IMR-90 (cell line): ENCODE results near the gene MSI1.

Experiments
- BHLHE40 ChIP-seq: fragments of 150-350 bp; IDR thresholded peaks from 2 replicates; pipeline ENCODE4 v1.6.1; 2016; ENCODE audit warnings: mild to moderate bottlenecking, low read depth, low read length
- FOS ChIP-seq: fragments of 150-350 bp; IDR thresholded peaks from 2 replicates; pipeline ENCODE4 v1.6.1; 2016; ENCODE audit warnings: low read depth, low read length
- MAZ ChIP-seq: IDR thresholded peaks from 2 replicates; pipeline ENCODE4 v1.6.1; 2012; ENCODE audit warnings: low read depth, mild to moderate bottlenecking, low read length, improper control_type of control experiment, moderate library complexity, borderline replicate concordance
- NFE2L2 ChIP-seq: fragments of 150-350 bp; IDR thresholded peaks from 2 replicates; pipeline ENCODE4 v1.6.1; 2016; ENCODE audit warnings: low read depth, mild to moderate bottlenecking, low read length
- POLR2A ChIP-seq: IDR thresholded peaks from 2 replicates; pipeline ENCODE4 v1.6.1; 2012; ENCODE audit warnings: mild to moderate bottlenecking, low read depth, low read length
- SMC3 ChIP-seq: fragments of 150-350 bp; IDR thresholded peaks from 2 replicates; pipeline ENCODE4 v1.6.1; 2016; ENCODE audit warnings: low read depth, mild to moderate bottlenecking, antibody characterized with exemption, low read length, moderate library complexity
- TF ChIP-seq, protein P1 (sequence below): conservative IDR thresholded peaks from 2 replicates; pipeline ENCODE4 v1.5.1; 2012; ENCODE audit warnings: mild to moderate bottlenecking, low read depth, low read length, improper control_type of control experiment
- TF ChIP-seq, protein P2 (sequence below): fragments of 150-350 bp; IDR thresholded peaks from 2 replicates; pipeline ENCODE4 v1.6.1; 2017; ENCODE audit warnings: mild to moderate bottlenecking, antibody characterized with exemption, low read length, low read depth
- TF ChIP-seq, protein P3 (sequence below): fragments of 150-350 bp; IDR thresholded peaks from 2 replicates; pipeline ENCODE4 v1.6.1; 2016; ENCODE audit warnings: low read depth, mild to moderate bottlenecking, low read length, moderate library complexity, borderline replicate concordance

DNA sequence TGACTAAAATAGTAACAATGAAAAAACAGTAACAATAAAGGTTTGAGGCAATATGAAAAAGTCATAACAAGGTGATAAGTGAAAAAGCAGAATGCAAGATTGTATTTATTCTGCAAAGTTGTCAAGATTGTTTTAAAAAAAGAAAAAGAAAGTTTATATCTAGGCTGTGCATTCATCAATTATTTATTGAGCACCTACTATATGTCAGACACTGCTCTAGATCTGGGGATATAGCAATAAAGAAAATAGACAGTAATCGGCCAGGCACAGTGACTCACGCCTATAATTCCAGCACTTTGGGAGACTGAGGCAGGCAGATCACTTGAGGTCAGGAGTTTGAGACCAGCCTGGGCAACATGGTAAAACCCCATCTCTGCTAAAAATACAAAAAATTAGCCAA is 45.2 kb downstream of the MSI1 start:
- TF ChIP-seq, protein P1, sequence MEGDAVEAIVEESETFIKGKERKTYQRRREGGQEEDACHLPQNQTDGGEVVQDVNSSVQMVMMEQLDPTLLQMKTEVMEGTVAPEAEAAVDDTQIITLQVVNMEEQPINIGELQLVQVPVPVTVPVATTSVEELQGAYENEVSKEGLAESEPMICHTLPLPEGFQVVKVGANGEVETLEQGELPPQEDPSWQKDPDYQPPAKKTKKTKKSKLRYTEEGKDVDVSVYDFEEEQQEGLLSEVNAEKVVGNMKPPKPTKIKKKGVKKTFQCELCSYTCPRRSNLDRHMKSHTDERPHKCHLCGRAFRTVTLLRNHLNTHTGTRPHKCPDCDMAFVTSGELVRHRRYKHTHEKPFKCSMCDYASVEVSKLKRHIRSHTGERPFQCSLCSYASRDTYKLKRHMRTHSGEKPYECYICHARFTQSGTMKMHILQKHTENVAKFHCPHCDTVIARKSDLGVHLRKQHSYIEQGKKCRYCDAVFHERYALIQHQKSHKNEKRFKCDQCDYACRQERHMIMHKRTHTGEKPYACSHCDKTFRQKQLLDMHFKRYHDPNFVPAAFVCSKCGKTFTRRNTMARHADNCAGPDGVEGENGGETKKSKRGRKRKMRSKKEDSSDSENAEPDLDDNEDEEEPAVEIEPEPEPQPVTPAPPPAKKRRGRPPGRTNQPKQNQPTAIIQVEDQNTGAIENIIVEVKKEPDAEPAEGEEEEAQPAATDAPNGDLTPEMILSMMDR, result no peak
- TF ChIP-seq POLR2A (no peak), BHLHE40 (no peak), MAZ (no peak), FOS (no peak), SMC3 (no peak), NFE2L2 (no peak)
- TF ChIP-seq, protein P2, sequence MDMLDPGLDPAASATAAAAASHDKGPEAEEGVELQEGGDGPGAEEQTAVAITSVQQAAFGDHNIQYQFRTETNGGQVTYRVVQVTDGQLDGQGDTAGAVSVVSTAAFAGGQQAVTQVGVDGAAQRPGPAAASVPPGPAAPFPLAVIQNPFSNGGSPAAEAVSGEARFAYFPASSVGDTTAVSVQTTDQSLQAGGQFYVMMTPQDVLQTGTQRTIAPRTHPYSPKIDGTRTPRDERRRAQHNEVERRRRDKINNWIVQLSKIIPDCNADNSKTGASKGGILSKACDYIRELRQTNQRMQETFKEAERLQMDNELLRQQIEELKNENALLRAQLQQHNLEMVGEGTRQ, result no peak
- TF ChIP-seq, protein P3, sequence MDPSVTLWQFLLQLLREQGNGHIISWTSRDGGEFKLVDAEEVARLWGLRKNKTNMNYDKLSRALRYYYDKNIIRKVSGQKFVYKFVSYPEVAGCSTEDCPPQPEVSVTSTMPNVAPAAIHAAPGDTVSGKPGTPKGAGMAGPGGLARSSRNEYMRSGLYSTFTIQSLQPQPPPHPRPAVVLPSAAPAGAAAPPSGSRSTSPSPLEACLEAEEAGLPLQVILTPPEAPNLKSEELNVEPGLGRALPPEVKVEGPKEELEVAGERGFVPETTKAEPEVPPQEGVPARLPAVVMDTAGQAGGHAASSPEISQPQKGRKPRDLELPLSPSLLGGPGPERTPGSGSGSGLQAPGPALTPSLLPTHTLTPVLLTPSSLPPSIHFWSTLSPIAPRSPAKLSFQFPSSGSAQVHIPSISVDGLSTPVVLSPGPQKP, result no peak
